ENCODE measurements around the gene SH3RF2.
"Not testable (repeated sequence)": the region's sequence is repeated elsewhere in the genome, so short reads cannot be mapped to it uniquely, and the experiment has no call there.

The SH3RF2 gene, protein sequence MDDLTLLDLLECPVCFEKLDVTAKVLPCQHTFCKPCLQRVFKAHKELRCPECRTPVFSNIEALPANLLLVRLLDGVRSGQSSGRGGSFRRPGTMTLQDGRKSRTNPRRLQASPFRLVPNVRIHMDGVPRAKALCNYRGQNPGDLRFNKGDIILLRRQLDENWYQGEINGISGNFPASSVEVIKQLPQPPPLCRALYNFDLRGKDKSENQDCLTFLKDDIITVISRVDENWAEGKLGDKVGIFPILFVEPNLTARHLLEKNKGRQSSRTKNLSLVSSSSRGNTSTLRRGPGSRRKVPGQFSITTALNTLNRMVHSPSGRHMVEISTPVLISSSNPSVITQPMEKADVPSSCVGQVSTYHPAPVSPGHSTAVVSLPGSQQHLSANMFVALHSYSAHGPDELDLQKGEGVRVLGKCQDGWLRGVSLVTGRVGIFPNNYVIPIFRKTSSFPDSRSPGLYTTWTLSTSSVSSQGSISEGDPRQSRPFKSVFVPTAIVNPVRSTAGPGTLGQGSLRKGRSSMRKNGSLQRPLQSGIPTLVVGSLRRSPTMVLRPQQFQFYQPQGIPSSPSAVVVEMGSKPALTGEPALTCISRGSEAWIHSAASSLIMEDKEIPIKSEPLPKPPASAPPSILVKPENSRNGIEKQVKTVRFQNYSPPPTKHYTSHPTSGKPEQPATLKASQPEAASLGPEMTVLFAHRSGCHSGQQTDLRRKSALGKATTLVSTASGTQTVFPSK

DNA sequence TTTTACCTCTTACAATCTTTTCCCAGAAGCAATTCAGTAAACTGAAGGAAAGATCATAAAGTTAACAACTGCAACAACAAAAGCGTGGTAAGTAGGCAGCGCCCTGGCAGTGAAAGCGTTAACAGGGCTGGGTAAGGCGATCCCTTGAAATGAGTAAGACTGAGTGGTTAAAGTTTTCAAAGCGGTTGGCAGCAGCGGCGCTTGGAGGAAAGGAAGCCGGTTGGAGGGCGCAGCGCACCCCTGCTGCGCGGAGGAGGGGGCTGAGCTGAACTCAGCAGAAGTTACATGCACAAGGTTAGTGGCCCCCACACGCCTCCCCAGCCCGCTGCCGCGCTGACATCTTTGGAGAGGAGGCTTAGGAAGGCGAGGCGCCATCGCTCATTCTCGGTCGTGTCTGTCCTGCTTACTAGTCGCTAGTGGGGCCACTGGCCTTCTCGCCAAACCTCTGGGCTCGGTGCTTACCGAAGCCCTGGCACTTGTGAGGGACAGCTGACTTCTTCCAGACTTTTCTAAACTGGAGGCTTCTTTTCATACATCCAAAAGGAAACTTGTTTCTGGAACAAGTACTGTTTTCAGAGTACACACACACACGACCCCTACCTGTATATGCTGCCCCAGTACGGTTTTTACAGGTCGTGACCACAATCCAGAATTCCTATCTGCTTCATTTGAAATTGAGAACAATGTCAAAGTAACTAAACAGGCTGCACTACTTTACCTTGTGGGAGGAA is at the start of gene SH3RF2:
Gene SH3RF2 (plus strand): TSS at position 178 of the 731 bp plus-strand sequence. CDS start 1,351 bp downstream, outside the sequence.
- peak; percentile 92 for DNase-seq

DNA sequence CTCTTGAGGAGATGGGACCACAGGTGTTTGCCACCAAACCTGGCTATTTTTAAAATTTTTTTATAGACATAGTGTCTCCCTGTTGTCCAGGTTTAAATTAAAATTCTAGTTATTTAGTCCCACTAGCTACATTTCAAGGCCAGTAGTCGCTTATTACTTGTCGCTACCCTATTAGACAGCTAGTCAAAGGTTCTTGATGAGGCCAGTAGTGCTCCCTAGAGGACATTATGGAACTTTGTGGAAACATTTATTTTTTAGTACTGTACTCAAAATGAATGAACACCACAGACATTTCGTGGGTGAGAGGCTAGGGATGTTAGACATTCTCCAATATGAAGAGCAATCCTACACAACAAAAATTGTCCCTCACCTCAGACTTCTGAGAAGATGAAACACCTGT is 49.2 kb upstream of the SH3RF2 start:
- no peak for DNase-seq

DNA sequence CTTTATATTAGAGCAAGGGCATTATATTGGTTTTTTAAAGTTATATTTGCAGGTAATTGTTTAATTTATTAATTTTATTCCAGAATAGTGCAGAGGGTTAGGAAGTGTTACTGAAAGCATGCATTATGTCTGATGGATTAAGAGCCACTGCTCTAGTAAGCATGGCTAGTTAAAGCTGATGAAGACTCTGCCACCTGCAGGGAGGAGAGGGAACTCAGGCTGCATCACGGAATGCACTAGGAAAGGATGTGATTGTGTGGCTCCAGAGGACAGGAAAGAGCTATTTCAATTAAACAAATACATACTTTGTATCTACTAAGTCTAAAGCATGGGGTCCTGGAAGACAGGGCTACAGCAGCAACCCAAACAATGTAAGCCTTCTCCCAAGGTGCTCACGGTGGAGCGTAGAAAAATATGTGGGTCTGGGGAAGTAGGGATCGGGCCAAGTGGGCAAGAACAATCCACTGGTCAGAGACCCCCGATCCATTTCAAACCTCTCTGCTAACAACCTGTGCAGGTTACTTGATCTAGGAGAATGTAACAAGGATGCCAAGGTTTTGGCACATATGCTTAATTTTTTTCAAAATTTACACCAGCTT is 48.3 kb upstream of the SH3RF2 start:
- peak; percentile 74 for DNase-seq

DNA sequence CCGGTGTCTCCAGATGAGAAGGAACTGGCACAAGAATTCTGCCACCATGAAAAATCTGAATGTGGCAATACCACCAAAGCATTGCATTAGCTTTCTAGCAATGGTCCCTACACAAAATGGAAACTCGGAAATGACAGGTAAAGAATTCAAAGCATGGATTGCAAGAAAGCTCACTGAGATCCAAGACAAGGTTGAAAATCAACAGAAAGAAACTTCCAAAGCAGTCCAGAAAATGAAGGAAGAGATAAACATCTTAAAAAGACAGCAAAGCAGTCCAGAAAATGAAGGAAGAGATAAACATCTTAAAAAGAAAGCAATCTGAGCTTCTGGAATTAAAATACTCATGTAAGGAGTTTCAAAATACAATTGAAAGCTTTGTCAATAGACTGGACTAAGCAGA is 46.8 kb upstream of the SH3RF2 start:
- DNase-seq = no peak

DNA sequence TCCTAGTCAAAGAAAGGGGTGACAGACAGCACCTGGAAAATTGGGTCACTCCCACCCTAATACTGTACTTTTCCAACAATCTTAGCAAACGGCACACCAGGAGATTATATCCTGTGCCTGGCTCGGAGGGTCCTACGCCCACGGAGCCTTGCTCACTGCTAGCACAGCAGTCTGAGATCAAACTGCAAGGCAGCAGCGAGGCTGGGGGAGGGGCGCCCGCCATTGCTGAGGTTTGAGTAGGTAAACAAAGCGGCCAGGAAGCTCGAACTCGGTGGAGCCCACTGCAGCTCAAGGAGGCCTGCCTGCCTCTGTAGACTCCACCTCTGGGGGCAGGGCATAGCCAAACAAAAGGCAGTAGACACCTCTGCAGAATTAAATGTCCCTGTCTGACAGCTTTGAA is 45.0 kb upstream of the SH3RF2 start:
- DNase-seq = not testable (repeated sequence)

DNA sequence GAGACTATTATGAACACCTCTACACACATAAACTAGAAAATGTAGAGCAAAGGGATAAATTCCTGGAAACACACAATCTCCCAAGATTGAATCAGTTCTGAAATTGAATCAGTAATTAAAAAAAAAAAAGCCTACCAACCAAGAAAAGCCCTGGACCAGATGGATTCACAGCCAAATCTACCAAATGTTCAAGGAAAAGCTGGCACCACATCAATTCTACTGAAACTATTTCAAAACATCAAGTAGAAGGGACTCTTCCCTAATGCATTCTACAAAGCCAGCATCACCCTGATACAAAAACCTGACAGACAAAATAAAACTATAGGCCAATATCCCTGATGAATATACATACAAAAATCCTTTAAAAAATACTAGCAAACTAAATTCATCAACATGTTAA is 38.2 kb upstream of the SH3RF2 start:
- no peak for DNase-seq

DNA sequence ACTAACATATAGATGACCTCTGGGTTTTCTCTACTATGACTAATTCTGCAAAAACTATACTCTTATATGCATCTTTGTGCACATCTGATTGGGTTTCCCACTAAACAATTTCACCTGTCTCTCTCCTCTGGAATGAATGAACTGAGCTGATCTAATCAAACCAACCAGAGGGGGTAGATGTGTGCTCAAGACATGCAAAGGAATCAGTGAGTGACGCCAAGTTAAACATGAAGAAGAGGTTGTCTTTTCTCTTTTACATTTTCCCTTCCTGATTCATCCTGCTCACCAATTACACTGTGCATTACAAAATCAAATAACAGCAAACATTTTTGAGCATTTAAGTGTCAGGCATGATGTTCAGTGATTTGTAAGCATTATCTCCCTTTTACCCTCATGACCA is 34.0 kb upstream of the SH3RF2 start:
- DNase-seq = no peak

DNA sequence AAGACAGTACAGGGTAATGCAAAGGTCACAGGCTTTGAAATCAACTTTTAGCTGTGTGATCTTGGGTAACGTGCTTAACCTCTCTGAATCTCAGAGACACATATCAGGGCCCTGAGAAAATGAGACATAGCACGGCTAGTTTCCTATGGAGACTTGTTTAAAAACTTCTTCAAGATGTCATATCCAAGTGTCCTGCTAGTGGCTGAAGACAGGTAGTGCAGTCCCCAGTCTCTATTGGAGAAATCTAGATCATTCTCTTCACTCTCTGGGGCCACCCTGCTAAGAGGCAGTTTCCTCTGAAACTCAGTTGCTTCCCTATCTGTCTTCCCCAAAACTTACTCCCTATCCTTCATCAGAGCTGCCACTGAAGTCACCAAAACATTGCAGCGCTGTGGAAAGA is 33.3 kb upstream of the SH3RF2 start:
- DNase-seq = no peak

DNA sequence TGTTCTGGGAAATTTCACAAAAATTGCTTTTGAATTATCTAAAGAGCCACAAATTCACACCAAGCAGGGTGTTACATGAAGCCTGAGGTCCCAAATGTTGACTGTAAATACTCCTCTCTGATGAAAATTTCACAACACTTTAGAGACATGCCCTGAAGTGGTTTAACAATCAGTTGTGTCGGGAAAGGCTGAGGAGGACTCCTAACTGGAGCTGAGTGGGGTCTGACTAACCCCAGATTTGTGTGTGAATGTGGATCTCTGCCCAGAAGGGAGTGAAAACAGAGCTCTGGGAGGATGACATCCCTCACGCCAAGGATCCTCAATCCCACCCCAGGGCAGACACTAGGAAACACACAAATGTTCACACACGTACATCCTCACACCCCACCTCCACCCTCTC is 32.5 kb upstream of the SH3RF2 start:
- no peak for DNase-seq

DNA sequence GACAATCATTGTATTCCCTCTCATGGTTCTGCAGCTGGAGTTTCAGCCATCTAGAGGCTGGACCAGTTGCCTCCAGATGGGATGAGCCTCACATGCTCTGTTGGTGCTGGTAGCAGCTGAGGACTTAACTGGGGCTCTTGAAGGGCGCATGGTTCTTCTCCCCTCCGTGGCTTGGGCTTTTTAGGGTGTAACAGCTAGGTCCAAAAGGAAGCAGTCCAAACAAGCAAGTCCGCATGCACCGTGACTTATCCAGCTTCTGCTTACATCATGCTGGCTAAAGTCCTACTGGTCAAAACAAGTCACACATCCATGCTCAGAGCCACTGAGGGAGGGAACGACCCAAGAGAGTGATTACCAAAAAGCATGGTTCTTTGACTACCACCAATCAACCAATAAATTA is 31.6 kb upstream of the SH3RF2 start:
- no peak for DNase-seq

DNA sequence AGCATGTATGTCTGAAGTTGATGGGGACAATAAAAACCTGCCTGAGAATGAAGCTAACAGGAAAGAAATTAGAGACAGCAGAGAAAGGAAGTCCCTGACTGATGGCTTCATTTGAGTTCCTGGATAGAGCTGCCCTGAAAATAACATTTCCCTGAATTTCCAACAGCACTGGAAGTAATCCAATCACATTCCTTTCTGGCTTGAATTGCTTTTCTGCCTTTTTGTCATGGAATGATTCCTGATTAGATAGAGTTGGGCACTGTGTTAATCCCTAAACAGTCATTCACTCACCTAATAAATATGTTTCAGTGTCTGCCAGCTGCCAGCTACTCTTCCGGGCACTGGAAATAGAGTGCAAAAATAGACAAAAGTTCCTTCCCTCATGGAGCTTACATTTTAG is 30.0 kb upstream of the SH3RF2 start:
- DNase-seq = no peak

DNA sequence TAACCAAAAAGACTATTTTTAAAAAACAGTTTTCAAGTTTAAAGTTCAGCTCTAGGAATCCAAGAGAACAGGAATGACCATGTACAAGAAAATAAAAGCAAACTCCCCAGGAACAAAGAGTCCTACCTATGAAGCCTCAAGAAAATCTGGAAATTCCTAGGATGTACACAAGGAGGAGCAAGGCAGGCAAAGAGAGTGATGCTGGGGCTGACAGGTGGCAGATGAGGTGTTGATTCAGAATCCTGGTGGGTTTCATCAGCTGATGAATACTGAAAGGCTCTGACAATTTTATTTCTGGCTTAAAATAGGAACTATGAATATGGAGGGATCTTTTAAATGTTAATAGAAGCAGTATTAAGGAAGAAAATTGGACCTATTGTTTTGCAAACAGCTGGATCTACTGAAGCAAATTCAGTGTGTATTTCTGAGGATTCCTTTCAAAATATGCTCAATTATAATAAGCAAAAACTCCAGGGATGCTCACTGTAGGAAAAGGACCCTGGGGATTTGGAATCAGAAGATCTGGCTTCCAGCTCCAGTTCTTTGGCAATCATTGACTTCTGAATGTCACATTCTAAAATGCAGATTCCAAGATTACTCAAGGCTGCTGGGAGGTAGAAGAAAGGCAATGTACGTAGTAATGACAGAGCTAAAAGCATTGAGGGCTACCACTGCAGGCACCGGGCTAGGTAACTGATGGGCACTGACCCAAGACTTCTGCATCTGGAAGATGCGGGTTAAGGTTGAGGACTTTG is 28.0 kb upstream of the SH3RF2 start:
- DNase-seq = no peak

DNA sequence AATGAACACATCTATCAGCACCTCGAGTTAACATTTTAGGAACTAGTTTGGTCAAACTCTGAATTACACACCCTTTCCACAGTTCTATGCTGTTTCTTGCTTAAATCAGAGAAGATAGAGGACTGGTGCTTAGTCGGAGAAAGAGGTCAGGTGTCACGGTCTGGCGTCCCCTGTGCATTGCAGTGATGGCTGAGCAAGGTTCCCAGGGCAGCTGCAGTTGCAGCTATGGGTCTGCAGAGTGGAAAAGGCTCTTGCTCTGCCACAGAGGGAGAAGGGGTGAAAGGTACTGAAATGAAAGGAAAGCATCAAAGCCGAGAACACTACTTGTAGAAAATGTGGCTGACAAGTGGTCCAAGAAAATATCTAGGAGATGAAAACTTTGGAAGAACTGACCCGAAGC is 25.2 kb upstream of the SH3RF2 start:
- no peak for DNase-seq

DNA sequence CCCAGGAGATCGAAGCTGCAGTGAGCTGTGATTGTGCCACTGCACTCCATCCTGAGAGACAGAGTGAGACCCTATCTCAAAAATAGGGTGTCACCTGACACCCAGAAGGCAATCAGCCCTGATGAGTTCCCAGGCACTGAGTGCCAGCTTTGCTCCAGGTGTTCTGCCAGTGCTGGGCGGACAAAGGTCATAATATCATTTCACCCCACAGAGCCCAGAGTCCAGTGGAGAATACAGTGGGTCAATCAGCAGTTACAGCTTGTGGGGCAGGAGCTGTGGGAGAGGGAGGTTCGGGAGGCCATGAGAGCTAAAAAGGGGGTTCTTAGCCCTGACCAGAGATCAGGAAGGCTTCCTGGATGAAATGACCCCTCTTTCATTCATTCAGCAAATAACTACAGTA is 24.4 kb upstream of the SH3RF2 start:
- DNase-seq = no peak

DNA sequence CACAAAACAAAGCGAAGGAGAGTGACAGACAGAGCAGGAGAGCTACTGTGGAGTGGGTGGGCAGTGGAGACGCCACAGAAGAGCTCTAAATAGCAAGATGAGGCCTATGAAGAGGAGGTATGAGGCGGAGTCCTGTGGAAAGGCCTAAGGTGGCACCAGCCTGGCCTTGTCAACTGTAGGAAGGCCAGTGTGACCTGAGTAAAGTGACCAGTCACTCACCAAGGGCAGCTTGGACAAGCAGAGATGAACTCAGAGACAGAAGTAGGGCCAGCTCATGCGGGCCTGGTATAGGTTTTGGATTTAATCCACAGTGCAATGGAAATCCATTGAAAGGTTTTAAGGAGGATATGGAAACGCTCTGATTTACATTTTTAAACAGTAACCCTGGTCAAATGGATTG is 23.8 kb upstream of the SH3RF2 start:
- DNase-seq = no peak

DNA sequence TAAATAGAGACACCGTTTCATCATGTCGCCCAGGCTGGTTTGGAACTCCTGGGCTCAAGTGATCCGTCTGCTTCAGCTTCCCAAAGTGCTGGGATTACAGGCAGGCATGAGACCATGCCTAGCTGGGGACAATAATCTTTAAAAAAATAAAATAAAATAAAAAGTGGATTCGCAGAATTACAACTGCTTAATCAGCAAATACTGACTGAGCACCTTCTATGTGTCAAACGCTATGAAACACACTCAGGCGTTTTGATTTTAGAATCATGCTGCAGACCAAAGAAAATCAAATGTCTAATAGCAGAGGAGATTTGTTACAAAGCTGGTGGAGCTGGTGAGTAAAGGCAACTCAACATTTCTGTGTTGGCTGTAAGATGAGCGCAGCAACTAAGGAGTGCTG is 22.7 kb upstream of the SH3RF2 start:
- DNase-seq = no peak

DNA sequence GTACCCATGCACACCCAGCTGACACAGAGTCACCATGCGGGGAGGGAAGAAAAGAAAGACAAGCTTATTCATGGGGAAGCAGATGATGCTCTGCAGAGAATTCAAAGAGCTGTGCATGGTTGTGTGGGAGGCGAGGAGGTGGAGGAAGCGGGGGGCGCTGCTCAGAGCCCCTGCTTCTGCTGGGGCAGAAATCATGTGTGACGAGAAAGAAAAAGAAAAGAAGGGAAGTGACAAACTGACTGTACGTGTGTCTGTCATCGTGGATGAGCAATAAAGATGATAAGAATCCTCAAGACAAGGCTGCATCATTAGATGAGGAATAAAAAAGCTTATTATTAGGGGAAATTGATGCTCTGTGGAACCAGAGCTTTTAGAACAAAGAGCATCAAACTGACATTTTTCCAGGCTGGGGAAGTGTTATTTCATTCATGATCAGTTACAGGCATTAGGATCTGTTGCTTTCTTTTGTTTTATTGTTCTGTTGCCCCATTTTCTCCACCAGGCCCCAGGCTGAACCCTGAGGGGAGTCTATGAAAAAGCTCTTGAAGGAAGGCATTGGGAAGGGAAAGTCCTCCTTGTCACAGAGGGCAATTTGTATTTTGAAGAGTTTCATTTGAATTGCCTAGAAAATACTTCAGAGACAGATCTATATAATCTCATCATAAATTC is 20.3 kb upstream of the SH3RF2 start:
- DNase-seq = no peak

DNA sequence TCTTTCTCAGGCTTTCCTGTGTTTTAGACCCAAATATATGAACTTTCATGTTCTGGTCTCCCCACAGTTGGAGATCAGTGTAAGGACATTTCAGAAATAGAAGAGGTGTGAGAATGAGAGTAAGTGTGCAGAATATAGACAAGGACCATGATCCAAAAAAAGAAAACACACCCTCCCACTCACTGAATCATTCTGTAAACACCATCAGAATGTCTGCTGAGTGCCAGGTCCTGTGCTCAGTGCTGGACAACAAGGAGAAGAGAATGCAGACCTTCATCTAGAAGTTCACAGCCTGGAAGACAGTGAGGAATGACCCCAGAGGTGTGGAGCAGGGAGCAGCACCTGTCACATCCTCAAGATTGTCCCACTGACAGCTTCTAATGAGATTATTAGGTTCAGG is 19.1 kb upstream of the SH3RF2 start:
- no peak for DNase-seq

DNA sequence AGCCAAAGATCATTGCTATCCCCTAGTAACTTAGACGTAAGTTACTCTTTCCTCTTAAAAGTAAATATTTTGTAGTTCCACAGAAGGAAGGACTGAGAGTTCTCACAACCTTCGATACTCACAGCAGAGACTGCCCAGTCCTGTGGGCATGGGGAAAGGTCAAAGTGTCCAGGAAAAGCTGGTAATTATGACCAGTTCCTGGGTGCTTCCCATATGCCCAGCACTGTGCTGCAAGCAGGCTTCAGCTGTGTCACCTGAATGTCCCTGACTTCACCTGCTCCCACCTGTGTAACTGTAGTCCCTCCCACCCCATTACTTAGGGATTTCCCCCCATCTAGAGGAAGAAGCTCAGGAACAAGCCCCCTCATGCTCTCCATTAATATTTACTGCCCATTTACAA is 18.0 kb upstream of the SH3RF2 start:
- no peak for DNase-seq

DNA sequence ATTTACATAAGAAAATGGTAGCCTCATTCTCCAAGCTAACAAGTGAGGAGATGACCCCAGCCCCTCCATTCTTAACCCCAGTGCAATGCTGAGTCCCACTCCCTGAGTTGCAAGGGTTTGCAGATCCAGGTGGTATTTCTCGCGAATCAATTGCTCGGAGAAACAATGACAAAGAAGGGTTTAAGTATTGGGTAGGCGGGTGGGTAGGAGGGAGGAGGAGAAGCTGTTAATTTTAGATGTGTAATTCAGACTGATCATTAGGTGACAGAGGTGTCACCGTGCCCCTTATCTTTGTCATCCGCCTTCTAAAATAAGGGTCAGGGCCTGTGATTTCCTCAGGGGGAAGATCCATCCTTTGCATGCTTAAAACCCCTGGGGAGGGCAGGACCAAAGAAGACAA is 17.0 kb upstream of the SH3RF2 start:
- no peak for DNase-seq

DNA sequence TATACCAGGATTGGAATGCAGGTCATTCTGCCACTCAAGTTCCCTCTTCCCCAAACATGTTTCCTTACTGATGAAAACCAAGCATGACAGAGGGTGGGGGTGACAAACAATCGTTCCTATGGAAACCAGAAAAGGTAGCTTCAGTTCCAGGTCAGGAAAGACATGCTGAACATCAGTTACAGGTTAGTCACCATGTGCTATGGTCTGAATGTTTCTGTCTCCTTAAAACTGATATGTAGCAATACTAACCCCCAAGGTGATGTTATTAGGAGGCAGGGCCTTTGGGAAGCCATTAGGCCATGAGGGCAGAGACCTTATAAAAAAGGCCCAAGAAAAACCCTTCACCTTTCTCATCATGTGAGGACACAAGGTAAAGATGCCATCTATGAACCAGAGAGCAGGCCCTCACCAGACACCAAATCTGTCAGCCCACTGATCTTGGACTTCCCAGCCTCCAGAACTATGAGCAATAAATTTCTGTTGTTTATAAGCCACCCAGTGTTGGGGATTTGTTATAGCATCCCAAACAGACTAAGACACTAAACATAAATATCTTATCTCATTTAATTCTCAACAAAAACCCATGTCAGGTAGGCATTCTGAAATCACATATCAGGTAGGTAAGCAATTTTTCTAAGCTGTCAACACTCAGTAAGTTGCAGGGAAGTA is 15.7 kb upstream of the SH3RF2 start:
- no peak for DNase-seq

DNA sequence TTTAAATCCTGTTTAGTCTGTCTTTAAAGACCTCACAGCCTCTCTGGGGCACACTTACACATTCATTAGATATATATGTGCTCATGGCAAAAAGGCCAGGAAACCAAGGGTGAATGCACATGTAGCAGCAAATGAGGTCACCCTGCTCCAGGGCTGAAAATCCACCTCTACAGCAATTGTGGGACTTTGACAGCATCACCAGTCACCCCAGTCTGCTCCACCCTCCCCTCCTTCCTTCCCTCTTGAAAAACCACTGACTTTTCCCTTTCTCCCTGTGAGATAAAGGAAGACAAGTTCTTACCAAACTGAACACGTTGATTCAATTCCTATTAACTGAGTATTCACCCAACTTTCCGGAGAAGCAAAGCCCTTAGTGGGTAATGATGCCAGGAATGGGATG is 15.2 kb upstream of the SH3RF2 start:
- DNase-seq = no peak

Measured in islet precursor cell (in vitro differentiated cells).